Measurements from ENCODE around the gene NCOA1. TPM values are rescaled to one million over a fixed set of nuclear protein-coding genes. Genes with fewer than 3 reads are reported as not detected.

The NCOA1 gene
- total RNA-seq, 1 donor from 2014 or later, result 11.0 TPM

- no peak overlapping the region for H3K4me3 ChIP-seq (ENCODE audit: low read depth, low read length)
- TF ChIP-seq, protein P1, sequence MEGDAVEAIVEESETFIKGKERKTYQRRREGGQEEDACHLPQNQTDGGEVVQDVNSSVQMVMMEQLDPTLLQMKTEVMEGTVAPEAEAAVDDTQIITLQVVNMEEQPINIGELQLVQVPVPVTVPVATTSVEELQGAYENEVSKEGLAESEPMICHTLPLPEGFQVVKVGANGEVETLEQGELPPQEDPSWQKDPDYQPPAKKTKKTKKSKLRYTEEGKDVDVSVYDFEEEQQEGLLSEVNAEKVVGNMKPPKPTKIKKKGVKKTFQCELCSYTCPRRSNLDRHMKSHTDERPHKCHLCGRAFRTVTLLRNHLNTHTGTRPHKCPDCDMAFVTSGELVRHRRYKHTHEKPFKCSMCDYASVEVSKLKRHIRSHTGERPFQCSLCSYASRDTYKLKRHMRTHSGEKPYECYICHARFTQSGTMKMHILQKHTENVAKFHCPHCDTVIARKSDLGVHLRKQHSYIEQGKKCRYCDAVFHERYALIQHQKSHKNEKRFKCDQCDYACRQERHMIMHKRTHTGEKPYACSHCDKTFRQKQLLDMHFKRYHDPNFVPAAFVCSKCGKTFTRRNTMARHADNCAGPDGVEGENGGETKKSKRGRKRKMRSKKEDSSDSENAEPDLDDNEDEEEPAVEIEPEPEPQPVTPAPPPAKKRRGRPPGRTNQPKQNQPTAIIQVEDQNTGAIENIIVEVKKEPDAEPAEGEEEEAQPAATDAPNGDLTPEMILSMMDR (conservative IDR thresholded peaks at IDR 0.05; ENCODE audit: low read depth, low read length), result no peak
- no peak for DNase-seq (ENCODE audit: low read depth)
Observed at GRCh38 chr2:24507549-24507948, 16.5 kb downstream of the NCOA1 start.

GRCh38 chr2:24508878-24509277 lies 17.8 kb downstream of the NCOA1 start:
- TF ChIP-seq, protein P1 (conservative IDR thresholded peaks at IDR 0.05; ENCODE audit: low read depth, low read length), result no peak
- DNase-seq (ENCODE audit: low read depth), result no peak
- no peak overlapping the region for H3K4me3 ChIP-seq (ENCODE audit: low read depth, low read length)

GRCh38 chr2:24509425-24509824 lies 18.4 kb downstream of the NCOA1 start:
- no peak for DNase-seq (ENCODE audit: low read depth)
- TF ChIP-seq, protein P1 (conservative IDR thresholded peaks at IDR 0.05; ENCODE audit: low read depth, low read length), result no peak
- H3K4me3 ChIP-seq (ENCODE audit: low read depth, low read length), result no peak overlapping the region

DNA sequence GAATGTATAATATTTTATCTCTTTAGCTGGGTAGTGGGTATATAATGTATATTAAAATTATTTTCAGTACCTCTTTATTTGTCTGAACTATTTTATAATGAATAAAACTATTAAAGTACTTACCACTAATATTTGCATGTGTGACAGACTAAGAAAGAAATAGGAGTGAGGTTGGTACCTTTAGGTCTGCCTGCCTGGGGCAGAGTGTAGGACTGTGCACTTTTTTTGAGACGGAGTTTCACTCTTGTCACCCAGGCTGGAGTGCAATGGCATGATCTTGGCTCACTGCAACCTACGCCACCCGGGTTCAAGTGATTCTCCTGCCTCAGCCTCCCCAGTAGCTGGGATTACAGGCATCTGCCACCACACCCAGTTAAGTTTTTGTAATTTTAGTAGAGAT lies 18.8 kb downstream of the NCOA1 start:
- TF ChIP-seq, protein P1 (conservative IDR thresholded peaks at IDR 0.05; ENCODE audit: low read depth, low read length), result no peak
- H3K4me3 ChIP-seq (ENCODE audit: low read depth, low read length), result no peak overlapping the region
- DNase-seq (ENCODE audit: low read depth), result no peak

- DNase-seq (ENCODE audit: low read depth), result no peak
- no peak overlapping the region for H3K4me3 ChIP-seq (ENCODE audit: low read depth, low read length)
- TF ChIP-seq, protein P1 (conservative IDR thresholded peaks at IDR 0.05; ENCODE audit: low read depth, low read length), result no peak
Observed at GRCh38 chr2:24510771-24511170, 19.7 kb downstream of the NCOA1 start.

- no peak for DNase-seq (ENCODE audit: low read depth)
- H3K4me3 ChIP-seq (ENCODE audit: low read depth, low read length), result no peak overlapping the region
- TF ChIP-seq, protein P1 (conservative IDR thresholded peaks at IDR 0.05; ENCODE audit: low read depth, low read length), result no peak
Observed at GRCh38 chr2:24511198-24511597, 20.1 kb downstream of the NCOA1 start.

DNA sequence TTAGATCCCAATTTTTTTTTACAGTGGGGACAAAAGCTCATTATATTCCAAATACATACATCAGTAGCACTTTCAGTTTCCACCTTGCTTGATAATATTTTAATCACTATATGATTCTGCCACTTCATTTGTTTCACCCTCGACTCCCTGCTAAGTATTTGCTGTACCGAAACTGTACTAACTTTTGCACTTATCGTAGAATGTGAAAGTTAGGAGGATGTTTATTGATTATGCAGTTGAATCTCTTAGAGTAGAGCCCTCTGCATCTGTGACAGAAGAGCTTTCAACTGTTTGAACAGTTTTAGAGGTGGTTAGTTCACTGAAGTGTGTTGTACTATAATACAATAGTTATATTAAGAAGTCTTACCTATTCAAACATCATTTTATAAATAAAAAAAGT lies 20.8 kb downstream of the NCOA1 start:
- no peak overlapping the region for H3K4me3 ChIP-seq (ENCODE audit: low read depth, low read length)
- DNase-seq (ENCODE audit: low read depth), result no peak
- TF ChIP-seq, protein P1 (conservative IDR thresholded peaks at IDR 0.05; ENCODE audit: low read depth, low read length), result no peak

All from epithelial cell of proximal tubule (primary cell).